Neutrophil (primary cell): ENCODE results near the gene RIMBP2.

Source experiments
- H3K27ac ChIP-seq: fragments of 200-600 bp; sonication (generic); 2 replicates; pipeline ENCODE4 v1.5.1; 2016; ENCODE audit warnings: mild to moderate bottlenecking, moderate library complexity
- H3K27me3 ChIP-seq: fragments of 200-600 bp; sonication (generic); 2 replicates; pipeline ENCODE4 v1.6.0; 2016; ENCODE audit warnings: mild to moderate bottlenecking
- H3K36me3 ChIP-seq: fragments of 200-600 bp; sonication (generic); 2 replicates; pipeline ENCODE4 v1.5.1; 2017
- H3K4me1 ChIP-seq, 2 experiments: fragments of 200-600 bp in 1 of 2; sonication (generic) in 1 of 2; 1 replicate in 1 of 2; 2 replicates in 1 of 2; pipeline versions ENCODE4 v1.5.1 to v1.6.1; 2013 to 2016; ENCODE audit warnings: low read depth in 1 of 2, low read length in 1 of 2, mild to moderate bottlenecking in 1 of 2, moderate library complexity in 1 of 2; ENCODE audit not compliant: control insufficient read depth in 1 of 2, insufficient read depth in 1 of 2
- H3K4me3 ChIP-seq, 2 experiments: fragments of 200-600 bp in 1 of 2; sonication (generic) in 1 of 2; 1 replicate in 1 of 2; 2 replicates in 1 of 2; pipeline ENCODE4 v1.5.1; 2013 to 2016; ENCODE audit warnings: low read depth in 1 of 2, low read length in 1 of 2, mild to moderate bottlenecking in 1 of 2, moderate library complexity in 1 of 2
- H3K9me3 ChIP-seq: fragments of 200-600 bp; sonication (generic); 2 replicates; pipeline ENCODE4 v1.5.1; 2016
- CTCF ChIP-seq: fragments of 200-600 bp; sonication (generic); IDR thresholded peaks from 2 replicates; pipeline ENCODE4 v1.5.1; 2016; ENCODE audit warnings: antibody characterized with exemption

The RIMBP2 gene

GRCh38 chr12:130569521-130569920 is 146.6 kb downstream of the RIMBP2 start:
- H3K9me3 ChIP-seq = no peaks in the 10 kb centered on the region
- TF ChIP-seq CTCF = no peak
- H3K27ac ChIP-seq = no peak overlapping the region
- no peaks in the 10 kb centered on the region for H3K36me3 ChIP-seq
- H3K4me3 ChIP-seq = no peak overlapping the region
- H3K27me3 ChIP-seq = no peaks in the 10 kb centered on the region
- no peaks in the 10 kb centered on the region for H3K4me1 ChIP-seq

- Histone ChIP-seq H3K27me3 (no peaks in the 10 kb centered on the region), H3K36me3 (no peaks in the 10 kb centered on the region), H3K4me1 (no peaks in the 10 kb centered on the region), H3K27ac (no peak overlapping the region), H3K4me3 (no peak overlapping the region), H3K9me3 (no peaks in the 10 kb centered on the region)
- no peak for TF ChIP-seq CTCF
Observed at GRCh38 chr12:130568501-130568900, 147.6 kb downstream of the RIMBP2 start.

- H3K27ac ChIP-seq = no peak overlapping the region
- H3K9me3 ChIP-seq = no peaks in the 10 kb centered on the region
- H3K4me3 ChIP-seq = no peak overlapping the region
- no peak for TF ChIP-seq CTCF
- no peaks in the 10 kb centered on the region for H3K4me1 ChIP-seq
- H3K36me3 ChIP-seq = no peaks in the 10 kb centered on the region
- H3K27me3 ChIP-seq = no peaks in the 10 kb centered on the region
Observed at GRCh38 chr12:130568041-130568440, 148.1 kb downstream of the RIMBP2 start.

GRCh38 chr12:130566446-130567155 is 149.5 kb downstream of the RIMBP2 start:
- no peak for TF ChIP-seq CTCF
- no peaks in the 10 kb centered on the region for H3K4me1 ChIP-seq
- H3K36me3 ChIP-seq = no peaks in the 10 kb centered on the region
- H3K9me3 ChIP-seq = no peaks in the 10 kb centered on the region
- no peak overlapping the region for H3K27ac ChIP-seq
- H3K27me3 ChIP-seq = no peaks in the 10 kb centered on the region
- no peak overlapping the region for H3K4me3 ChIP-seq

- no peak overlapping the region for H3K4me3 ChIP-seq
- H3K36me3 ChIP-seq = no peaks in the 10 kb centered on the region
- H3K9me3 ChIP-seq = no peaks in the 10 kb centered on the region
- no peak for TF ChIP-seq CTCF
- H3K4me1 ChIP-seq = no peaks in the 10 kb centered on the region
- H3K27ac ChIP-seq = no peak overlapping the region
- H3K27me3 ChIP-seq = no peaks in the 10 kb centered on the region
Observed at GRCh38 chr12:130565189-130565588, 150.9 kb downstream of the RIMBP2 start.
